Stimulated activated CD4-positive, alpha-beta T cell treated with anti-CD3 and anti-CD28 coated beads, Interleukin-15, amount 100 ng/mL, for 24 hours (primary cell): ENCODE results near the gene MS4A10.
"Not testable (repeated sequence)": the region's sequence is repeated elsewhere in the genome, so short reads cannot be mapped to it uniquely, and the experiment has no call there.

Experiments
- DNase-seq: peaks from one replicate; pipeline ENCODE4 v3.0.0-alpha.2; 2020

The MS4A10 gene

DNA sequence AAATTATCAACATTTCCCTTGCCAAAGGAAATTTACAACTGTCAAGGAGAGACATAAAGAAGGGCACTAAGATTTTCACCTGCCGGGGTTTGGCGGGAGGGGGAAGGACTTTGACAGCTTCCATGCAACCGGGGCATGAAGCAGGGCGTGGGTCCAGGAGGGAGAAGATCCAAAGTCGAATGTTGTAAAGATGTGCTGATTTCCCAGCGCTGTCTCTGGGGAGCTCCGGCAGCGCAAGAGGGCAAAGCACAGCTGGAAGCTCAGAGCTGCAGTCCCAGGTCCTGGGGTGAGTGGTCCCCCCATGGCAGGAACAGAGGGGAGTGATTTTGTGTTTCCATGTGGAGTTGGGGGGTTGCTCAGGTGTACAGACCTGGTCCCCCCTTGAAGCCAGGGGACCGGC lies at the start of gene MS4A10:
TSS of gene MS4A10 (plus strand) at position 198 of the 400 bp plus-strand sequence. CDS start 5,003 bp downstream, outside the sequence.
- DNase-seq = no peak

DNA sequence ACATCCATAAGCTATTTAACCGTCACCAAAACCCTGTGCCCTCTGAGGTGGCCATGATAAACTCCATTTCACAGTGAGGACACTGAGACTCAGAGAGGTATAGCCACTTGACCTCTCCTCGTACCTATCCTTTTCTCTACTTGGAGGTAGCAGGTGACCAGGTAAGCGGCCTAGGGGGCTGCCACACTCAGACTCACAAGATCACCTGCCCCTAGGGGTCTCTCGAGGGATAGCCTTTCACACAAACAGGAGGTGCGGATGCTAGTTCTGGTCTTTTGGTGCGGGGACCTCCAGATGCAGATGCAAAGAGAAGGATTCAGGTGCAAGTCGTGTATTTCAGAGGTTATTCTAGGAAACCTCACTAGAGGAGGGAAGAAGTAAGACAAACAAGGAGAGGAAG lies 46.0 kb upstream of the MS4A10 start:
- DNase-seq = no peak

DNA sequence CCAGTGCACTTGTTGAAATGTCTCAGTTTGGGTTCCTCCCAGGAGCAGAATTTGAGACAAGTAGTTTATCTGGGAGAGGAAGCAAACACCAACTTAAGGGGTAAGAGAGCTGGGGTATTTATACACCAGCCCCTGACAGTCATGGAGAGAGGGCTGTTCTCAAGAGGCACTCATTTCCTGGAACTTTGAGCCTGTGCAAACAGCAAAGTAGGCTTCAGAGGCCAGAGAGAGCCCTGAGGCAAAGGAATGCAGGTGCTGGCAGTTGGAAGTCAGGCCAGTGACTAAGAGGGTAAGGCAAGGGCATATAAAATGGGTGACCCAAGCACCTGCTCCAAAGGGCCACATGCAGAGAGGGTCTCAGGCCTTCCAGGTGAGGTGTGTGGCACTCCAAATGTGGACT lies 44.6 kb upstream of the MS4A10 start:
- DNase-seq = no peak

DNA sequence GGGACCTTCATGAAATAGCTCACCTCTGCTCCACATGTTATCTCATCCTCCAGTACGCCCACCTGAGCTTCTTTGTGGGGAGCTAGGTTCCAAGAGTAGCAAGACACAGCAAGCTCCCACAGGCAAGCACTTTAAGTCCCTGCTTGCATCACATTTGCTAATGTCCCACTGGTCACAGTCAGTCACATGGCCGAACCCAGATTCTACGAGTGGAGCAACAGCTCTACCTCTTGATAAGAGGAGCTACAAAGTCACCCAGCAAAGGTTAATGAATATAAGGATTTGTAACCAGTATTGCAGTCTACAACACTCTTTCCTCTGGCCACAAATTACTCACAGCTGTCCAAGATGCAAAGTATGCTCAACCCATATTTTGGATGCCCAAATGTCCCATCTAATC lies 43.7 kb upstream of the MS4A10 start:
- DNase-seq = no peak

DNA sequence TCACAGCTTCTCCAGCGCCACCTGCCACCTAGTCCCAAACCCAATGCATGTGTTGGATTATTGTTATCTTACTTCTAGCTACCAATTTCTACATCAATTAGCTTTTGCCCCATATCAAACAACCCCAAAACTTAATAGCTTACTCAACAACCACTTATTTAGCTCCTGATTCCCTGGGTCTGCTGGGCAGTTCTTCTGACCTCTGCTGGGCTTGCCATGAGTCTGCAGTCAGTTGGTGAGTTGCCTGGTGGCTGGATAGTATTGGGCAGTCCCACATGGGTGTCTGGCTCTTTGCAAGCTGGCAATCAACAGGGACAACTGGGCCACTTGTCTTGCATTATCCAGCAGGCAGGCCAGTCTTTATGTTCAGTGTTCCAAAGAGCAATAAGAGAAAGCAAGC lies 42.1 kb upstream of the MS4A10 start:
- DNase-seq = no peak

DNA sequence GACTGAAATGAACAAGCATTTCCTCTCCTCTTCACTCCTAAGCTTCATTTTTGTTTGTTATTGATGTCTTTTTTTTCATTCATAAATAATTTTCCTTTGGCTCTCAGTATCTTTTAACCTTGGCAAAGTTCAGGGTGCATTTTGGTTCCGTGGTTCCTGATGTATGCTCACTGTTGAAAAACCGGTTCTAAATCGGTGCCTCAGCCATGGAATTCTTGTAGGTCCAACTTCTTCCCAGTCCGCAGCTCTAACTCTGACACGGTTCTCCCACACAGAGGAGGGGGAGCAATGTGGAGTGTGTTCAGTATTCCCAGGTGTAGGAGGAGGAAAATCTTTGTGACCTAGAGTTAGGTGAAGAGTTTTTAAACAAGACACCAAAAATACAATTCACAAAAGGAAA lies 41.0 kb upstream of the MS4A10 start:
- DNase-seq = no peak

DNA sequence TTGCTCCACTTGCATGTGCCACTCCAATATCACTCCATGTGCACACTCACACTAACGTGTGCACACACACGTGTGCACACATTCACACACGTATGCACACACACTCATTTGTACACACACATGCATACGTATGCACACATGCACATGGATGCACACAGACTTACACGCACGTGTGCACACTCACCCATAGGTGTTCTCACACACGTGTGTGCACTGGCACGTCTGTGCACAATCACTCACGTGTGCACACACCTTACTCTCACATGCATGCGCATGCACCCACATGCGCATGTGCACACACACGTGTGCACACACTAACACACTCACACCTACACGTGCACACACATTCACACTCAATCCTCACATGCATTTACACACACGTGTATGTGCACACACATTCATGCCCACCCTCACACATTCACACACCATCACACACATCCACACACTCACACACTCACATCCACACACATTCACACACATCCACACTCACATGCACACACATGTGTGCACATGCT lies 37.7 kb upstream of the MS4A10 start:
- DNase-seq = no peak

DNA sequence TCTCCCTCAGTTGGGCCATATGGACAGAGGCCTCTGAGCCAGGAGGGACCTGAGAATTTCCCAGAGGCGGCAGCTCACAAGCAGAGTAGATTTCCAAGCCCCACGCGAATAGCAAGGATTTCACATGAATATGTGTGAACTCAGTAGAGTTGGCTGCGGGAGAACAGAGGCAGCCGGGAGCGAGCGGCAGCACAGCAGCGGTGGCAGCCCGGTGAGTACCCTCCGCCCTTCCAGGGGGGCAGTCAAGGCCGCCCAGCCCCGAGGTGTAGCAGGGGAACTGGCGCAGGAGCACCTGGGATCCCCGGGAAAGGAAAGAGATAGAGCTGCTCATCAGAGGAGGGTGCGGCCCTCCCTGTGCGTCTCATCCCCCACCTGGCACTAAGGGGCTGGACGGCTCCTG lies 36.9 kb upstream of the MS4A10 start:
- no peak for DNase-seq

DNA sequence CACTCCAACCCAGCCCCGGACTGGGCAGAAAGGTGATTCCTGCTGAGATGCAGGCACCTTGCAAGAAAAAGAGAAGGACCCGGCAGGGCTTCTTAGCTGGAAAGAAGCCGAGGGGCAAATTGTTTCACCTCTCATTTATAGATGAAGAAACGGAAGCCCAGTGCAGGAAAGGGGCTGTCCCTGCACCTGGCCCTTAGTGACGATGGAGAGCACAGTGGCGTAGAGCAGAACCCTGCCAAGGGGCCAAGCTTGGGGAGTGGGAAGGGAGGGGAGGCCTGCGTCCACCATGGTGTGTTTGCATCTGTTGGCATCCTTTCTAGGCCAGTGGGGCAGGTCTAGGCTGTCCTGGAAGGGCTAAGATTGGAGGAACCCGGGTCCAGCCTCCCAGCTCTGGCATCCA lies 36.3 kb upstream of the MS4A10 start:
- no peak for DNase-seq

DNA sequence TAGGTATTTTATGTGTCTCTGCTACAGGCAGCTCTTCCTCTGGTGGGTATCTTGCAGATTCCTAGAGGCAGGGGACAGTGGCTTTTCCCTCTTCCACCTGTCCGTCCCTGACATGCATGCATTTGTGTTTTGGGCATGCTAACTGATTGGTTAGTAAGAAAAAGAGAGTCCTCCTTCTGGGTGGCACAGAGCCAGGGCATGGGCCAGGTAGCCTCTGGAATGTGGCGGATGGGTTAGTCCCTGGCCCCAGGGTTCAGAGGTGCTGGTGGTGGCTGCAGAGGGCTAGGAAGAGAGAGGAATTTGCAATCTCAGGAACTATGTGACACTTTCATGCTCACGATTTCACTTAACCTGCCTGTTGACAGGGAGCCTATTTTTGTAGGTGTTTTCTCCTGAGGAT lies 34.2 kb upstream of the MS4A10 start:
- DNase-seq = no peak

DNA sequence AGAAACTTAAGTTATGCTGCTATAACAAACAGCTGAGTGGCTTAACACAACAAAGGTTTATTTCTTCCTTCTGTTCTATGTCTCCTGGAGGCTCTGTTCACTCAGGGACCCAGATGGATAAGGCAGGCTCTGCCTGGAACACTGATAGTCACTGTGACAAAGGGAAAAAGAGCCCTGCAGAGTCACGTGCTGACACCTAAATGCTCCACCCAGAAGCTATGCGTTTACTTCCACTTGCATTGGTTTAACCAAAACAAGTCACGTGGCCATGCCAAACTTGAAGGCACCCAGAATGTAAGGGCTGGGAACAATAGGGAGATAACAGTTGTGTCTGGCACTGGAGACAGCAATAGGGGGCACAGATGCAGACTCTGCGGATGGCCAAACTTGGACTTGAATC lies 31.8 kb upstream of the MS4A10 start:
- no peak for DNase-seq

DNA sequence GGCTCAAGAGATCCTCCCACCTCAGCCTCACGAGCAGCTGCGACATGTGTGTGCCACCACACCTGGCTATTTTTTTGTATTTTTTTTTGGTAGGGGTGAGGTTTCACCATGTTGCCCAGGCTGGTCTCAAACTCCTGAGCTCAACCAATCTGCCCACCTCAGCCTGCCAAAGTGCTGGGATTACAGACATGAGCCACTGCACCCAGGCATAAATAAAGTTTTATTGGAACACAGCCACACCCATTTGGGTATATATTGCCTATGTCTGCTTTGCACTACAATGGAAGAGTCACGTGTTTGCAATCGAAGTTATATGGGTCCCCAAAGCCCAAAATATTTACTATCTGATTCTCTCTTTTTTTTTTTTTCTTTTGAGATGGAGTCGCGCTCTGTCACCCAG lies 30.2 kb upstream of the MS4A10 start:
- DNase-seq = no peak

DNA sequence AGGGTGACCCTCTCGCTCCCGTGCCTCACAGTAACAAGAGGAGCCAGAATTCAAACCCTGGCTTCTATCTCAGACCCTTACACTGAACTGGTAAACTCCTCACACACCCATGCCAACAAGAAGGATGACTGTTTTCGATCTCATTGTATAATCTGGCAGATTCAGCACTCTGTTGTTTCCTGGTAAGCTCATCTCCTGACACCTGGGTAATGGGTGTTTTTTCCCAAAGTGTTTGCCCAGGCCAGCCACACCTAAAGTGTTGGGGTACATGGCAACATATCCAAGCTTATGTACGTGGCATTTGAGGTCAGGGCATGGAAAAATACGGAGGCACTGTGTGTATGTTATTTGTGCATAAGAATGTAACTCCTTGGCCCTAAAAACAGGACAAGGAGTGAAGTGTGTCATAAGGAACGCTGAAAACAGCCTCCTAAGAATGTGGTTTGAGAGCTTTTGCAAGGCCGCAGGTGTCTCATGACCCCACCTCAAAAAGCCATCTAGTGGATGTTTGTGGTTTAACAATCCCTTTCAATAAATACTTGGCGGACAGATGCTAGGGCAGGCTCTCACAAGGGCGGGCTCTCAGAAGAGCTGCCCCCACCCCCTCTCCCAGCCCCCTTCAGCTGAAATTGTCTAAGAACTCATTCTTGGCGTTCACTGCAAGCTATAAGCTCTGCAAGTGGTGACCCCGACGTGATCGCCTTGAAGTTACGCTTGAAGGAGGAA lies 28.7 kb upstream of the MS4A10 start, which contains the start of gene MS4A15:
TSS of gene MS4A15 (plus strand) at position 561 of the 726 bp plus-strand sequence. CDS start 6,867 bp downstream, outside the sequence.
- no peak for DNase-seq

DNA sequence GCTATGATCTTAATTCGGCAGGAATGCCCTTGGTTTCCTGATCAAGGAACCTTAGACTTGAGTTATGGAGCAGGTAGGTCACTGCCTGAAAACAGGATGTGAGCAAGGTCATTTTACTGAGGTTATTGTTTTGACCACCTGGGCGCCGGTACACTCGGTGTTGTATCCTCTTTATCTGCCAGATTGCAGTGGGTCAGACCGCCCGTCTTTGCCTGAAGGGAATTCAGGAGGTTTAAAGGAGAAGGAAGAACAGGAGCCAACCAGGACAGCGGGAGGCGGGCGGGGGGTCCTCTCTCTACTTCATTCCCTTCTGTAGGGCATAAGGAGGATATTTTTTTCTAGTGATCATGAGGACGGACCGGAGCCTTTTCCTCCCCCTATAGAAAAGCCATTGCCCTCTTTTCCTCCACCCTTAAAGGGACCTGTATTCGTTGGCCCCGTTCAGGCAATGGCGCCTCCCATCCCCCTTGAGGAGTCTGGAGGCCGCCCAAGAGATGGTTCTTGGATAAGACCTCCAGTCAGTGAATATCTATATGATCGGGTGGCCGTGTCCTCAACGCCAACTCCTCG lies 27.8 kb upstream of the MS4A10 start:
- DNase-seq = no peak

DNA sequence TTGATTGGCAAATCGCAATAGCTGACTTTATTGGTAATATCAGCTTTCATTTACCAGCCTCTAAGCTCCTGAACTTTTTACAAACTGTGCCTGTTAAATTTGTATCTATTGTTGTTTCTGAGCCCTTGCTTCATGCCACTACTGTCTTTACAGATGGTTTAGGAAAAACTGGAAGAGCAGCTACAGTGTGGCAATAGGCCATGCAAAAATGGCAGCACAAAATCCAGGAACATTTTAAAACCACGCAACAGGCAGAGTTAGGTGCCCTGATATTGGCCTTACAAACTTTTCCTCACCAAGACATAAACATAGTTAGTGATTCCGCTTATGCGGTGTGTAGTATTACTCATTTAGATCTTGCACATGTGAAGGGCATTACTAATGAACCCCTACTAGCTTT lies 26.5 kb upstream of the MS4A10 start:
- not testable (repeated sequence) for DNase-seq

DNA sequence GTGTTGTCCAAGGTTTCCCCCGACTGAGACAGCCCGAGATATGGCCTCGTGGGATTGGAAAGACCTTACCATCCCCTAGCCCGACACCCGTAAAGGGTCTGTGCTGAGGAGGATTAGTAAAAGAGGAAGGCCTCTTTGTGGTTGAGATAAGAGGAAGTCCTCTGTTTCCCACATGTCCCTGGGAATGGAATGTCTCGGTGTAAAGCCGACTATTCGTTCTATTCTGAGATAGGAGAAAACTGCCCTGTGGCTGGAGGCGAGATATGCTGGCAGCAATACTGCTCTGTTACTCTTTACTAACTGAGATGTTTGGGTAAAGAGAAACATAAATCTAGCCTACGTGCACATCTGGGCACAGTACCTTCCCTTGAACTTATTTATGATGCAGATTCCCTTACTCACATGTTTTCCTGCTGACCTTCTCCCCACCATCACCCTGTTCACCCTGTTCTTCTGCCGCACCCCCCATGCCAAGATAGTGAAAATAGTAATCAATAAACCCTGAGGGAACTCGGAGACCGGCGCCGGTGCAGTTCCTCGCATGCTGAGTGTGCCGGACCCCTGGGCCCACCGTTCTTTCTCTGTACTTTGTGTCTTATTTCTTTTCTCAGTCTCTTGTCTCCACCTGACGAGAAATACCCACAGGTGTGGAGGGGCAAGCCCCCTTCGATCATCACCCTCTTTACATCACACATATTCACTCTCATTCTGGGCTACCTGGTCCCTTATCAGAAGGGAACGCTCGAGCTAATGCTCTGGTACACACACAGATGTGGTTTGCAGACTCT lies 25.5 kb upstream of the MS4A10 start:
- not testable (repeated sequence) for DNase-seq

DNA sequence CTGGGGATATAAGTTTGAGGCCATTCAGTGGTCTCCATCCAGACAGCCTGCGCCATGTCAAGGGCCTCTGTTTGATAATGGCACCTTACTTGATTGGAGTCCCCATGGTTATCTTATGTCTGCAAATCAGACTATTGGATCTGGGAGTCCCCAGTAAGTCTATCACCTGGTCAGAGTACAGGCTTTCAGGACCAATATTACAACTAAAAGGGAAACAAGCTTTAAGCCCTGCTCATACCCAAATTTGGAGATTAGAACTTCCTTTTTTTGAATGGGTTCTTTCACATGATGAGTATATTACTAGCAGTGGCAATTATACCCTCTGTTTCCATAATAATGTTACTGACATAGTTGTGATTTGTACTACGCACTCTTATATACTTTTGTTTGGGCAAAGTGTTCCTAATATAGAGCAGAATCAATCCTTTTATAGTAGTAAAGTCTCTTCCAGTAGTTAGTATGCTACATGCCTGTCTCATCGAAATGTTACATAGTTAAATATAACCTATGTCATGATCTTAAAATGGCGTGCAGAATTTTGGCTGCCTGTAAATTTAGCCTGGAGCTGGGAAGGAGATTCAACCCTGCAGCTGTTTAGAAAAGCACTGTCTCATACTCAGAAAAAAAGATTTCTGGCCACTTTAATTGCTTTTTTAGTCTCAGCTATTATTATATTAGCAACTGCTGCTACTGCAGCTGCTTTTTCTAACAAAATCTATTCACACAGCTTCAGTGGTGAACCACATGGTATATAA lies 23.5 kb upstream of the MS4A10 start:
- no peak for DNase-seq

DNA sequence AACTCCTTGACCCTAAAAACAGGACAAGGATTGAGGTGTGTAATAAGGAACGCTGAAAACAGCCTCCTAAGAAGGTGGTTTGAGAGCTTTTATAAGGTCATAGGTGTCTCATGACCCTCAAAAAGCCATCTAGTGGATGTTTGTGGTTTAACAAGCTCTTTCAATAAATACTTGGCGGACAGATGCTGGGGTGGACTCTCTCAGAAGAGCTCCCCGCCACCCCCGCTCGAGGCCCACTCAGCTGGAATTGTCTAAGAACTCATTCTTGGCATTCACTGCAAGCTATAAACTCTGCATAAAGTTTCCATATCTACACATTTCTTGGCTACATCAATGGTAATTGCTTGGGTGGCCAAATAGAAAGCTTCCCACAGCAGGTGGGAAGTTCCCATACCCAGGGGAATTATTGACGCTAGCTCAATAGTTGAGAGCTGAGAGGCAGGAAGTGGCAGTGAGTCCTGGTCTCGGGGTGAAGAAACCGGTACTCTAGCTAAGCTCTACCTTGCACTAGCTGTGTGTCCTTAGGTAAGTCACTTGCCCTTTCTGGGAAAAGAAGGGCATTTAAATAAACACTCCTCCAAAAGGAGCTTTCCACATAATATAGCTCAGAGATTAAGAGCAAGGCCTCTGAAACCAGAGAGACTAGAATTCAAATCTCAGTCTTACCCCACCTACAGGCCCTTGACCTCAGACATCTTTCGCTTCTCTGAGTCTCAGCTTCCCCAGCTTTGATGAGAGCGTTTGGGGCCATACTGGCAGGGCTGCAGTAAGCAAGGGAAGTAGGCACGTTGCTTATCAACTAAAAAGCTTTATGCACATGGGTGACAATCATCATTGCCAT lies 22.1 kb upstream of the MS4A10 start:
- DNase-seq = no peak

DNA sequence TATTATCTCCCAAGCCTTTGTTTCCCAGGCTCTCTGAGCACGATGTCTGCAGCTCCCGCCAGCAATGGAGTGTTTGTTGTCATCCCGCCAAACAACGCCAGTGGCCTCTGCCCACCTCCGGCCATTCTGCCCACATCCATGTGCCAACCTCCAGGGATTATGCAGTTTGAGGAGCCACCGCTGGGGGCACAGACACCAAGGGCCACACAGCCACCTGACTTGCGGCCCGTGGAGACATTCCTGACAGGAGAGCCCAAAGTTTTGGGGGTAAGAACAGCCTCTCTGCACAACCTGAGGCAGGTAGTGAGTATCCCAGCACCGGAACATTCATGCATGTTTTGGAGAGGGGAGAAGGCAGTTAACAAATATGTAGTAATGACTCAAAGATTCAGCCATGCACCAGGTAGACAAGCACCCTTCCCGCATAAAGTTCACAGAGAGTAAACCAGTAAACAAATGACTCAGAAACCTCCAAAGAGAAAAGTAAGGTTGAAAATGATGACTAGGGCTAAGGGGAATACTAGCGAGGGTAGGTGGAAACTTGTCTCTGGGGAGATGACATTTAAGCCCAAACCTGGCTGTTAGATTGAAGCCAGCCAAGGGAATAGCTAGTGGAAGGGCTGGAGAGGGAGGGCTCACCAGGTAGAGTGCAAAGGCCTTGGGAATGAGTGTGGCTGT lies 21.3 kb upstream of the MS4A10 start:
- DNase-seq = no peak

DNA sequence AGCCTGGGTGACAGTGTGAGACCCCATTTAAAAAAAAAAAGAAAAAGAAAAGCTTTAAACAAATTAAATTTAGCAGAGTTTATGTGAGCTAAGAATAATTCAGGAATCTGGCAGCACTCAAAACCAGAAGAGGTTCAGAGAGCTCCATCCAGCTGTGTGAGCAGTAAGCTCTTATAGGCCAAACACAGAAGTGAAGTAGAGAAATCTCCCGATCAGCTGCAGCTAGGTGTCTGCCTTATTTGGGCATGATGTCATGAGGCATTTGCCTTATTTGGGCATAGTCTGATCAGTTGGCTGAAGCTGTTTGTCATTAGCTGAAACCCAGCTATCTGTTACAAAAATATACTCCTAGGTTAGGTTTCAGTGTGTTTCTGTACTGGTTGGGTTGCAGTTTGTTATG lies 20.3 kb upstream of the MS4A10 start:
- no peak for DNase-seq

DNA sequence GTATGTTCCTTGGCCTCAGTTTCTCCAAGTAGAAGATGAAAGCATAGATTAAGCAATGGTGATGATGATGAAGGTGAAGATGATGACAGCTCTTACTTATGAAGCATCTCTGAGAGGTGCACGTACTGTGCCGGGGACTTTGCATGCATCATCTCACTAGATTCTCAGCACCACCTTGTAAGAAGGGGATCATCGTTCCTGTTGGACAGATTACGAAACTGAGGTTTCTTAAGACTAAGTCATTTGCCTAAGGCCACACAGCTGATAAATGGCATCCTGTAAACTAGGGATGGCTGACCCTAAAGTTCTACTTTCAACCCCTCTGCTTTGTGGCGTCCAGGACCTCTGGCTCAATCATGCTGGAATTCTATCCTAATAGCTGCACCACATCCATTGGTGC lies 19.8 kb upstream of the MS4A10 start:
- DNase-seq = no peak

DNA sequence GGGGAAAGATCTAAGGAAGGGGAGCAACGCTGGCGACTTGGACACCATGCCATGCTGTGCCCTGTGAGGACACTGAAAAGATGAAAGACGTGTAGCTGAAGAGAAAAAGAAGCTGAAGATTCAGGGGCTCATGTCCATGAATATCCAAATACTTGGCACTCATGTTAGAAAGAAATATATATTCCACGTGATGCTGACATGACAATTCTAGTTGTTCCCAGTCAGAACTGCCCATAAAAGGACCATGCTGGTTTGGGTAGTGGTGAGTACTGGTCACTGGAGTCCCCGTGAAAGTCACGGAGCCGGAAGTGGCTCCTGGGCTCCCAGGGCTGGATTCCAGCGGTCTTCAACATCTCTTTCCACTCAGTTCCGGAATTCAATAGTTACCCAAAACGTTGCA lies 18.6 kb upstream of the MS4A10 start:
- no peak for DNase-seq
